Astrocyte (in vitro differentiated cells and primary cell): ENCODE data around the gene TAF1C. TPM values are rescaled to one million over a fixed set of nuclear protein-coding genes. Genes with fewer than 3 reads are reported as not detected.

Source experiments
- DNase-seq: peaks from one replicate; pipeline ENCODE4 v3.0.0-alpha.2; 2010; ENCODE audit warnings: low read depth
- FAIRE-seq: peaks from 2 replicates; lab custom pipeline; 2011; peaks lifted over from hg19 to GRCh38; lab: Jason Lieb, UNC
- H2AFZ ChIP-seq: 2 replicates; pipeline ENCODE4 v1.6.0; 2012; ENCODE audit warnings: low read depth, low read length, inconsistent platforms
- H3K27ac ChIP-seq: 2 replicates; pipeline ENCODE4 v1.5.1; 2011; ENCODE audit warnings: low read depth, low read length, inconsistent platforms
- H3K27me3 ChIP-seq: 2 replicates; pipeline ENCODE4 v1.6.0; 2011; ENCODE audit warnings: low read length, inconsistent platforms; ENCODE audit not compliant: insufficient read depth
- H3K36me3 ChIP-seq: 2 replicates; pipeline ENCODE4 v1.5.1; 2011; ENCODE audit warnings: low read length, inconsistent platforms; ENCODE audit not compliant: insufficient read depth
- H3K4me1 ChIP-seq: 2 replicates; pipeline ENCODE4 v1.5.1; 2011; ENCODE audit warnings: low read length, inconsistent platforms; ENCODE audit not compliant: insufficient read depth
- H3K4me2 ChIP-seq: 2 replicates; pipeline ENCODE4 v1.6.0; 2012; ENCODE audit warnings: low read length, inconsistent platforms
- H3K4me3 ChIP-seq: 2 replicates; pipeline ENCODE4 v1.5.1; 2011; ENCODE audit warnings: low read depth, mild to moderate bottlenecking, low read length, inconsistent platforms; ENCODE audit not compliant: insufficient read depth
- H3K79me2 ChIP-seq: 2 replicates; pipeline ENCODE4 v1.6.0; 2012; ENCODE audit warnings: mild to moderate bottlenecking, low read length, inconsistent platforms; ENCODE audit not compliant: insufficient read depth
- H3K9ac ChIP-seq: 2 replicates; pipeline ENCODE4 v1.6.0; 2012; ENCODE audit warnings: mild to moderate bottlenecking, low read length, inconsistent platforms
- H3K9me3 ChIP-seq: 2 replicates; pipeline ENCODE4 v1.5.1; 2012; ENCODE audit warnings: low read depth, mild to moderate bottlenecking, low read length, inconsistent platforms; ENCODE audit not compliant: insufficient read depth
- H4K20me1 ChIP-seq: 2 replicates; pipeline ENCODE4 v1.6.0; 2012; ENCODE audit warnings: low read length, inconsistent platforms; ENCODE audit not compliant: insufficient read depth
- H3K27ac Mint-ChIP-seq: one replicate; pipeline ENCODE4 v1.8.0; 2021; ENCODE audit warnings: mild to moderate bottlenecking, mixed read lengths; ENCODE audit not compliant: unreplicated experiment
- H3K27me3 Mint-ChIP-seq: one replicate; pipeline ENCODE4 v1.8.0; 2021; ENCODE audit warnings: low read depth, mixed read lengths; ENCODE audit not compliant: unreplicated experiment
- H3K36me3 Mint-ChIP-seq: one replicate; pipeline ENCODE4 v1.8.0; 2021; ENCODE audit warnings: low read depth, mixed read lengths; ENCODE audit not compliant: unreplicated experiment
- H3K4me1 Mint-ChIP-seq: one replicate; pipeline ENCODE4 v1.8.0; 2021; ENCODE audit warnings: low read depth, mixed read lengths; ENCODE audit not compliant: unreplicated experiment
- H3K4me3 Mint-ChIP-seq: one replicate; pipeline ENCODE4 v1.8.0; 2021; ENCODE audit warnings: mild to moderate bottlenecking, moderate library complexity, mixed read lengths; ENCODE audit not compliant: unreplicated experiment
- H3K9me3 Mint-ChIP-seq: one replicate; pipeline ENCODE4 v1.8.0; 2021; ENCODE audit warnings: mild to moderate bottlenecking, mixed read lengths; ENCODE audit not compliant: unreplicated experiment
- CTCF ChIP-seq: IDR thresholded peaks from 2 replicates; pipeline ENCODE4 v1.5.1; 2011; ENCODE audit warnings: low read depth, mild to moderate bottlenecking, inconsistent platforms, low read length, moderate library complexity; ENCODE audit not compliant: insufficient read depth
- EZH2 ChIP-seq: IDR thresholded peaks from 2 replicates; pipeline ENCODE4 v1.6.1; 2012; ENCODE audit warnings: mild to moderate bottlenecking, low read length, inconsistent platforms; ENCODE audit not compliant: insufficient read depth
- total RNA-seq: library from RNA; stranded (reverse); gene quantifications from 2 replicates; pipeline ENCODE4 v1.2.1, GENCODE V29; 2021

Gene TAF1C
- total RNA-seq, 1 donor from 2014 or later = 34.1 TPM

GRCh38 chr16:84138824-84139627 lies 47.8 kb downstream of the TAF1C start:
- Histone ChIP-seq H2AFZ (no peak overlapping the region), H4K20me1 (peaks cover 57% of the 10 kb centered on the region), H3K4me3 (no peak overlapping the region), H3K79me2 (peaks cover 67% of the 10 kb centered on the region), H3K27me3 (no peaks in the 10 kb centered on the region), H3K9me3 (no peaks in the 10 kb centered on the region), H3K36me3 (no peaks in the 10 kb centered on the region), H3K4me1 (peaks cover 9% of the 10 kb centered on the region), H3K27ac (no peak overlapping the region), H3K4me2 (no peak overlapping the region), H3K9ac (no peak overlapping the region)
- Mint-ChIP-seq H3K27me3 (no peaks in the 10 kb centered on the region), H3K36me3 (peaks cover 3% of the 10 kb centered on the region), H3K27ac (peak overlapping the region; percentile 69), H3K9me3 (peaks cover 1% of the 10 kb centered on the region), H3K4me3 (no peak overlapping the region), H3K4me1 (peaks cover 29% of the 10 kb centered on the region)
- FAIRE-seq (no peak), DNase-seq (peak; percentile 54)
- TF ChIP-seq CTCF (no peak), EZH2 (no peak)

- no peak for DNase-seq
- Mint-ChIP-seq H3K9me3 (peaks cover 1% of the 10 kb centered on the region), H3K27ac (no peak overlapping the region), H3K4me1 (peaks cover 29% of the 10 kb centered on the region), H3K27me3 (no peaks in the 10 kb centered on the region), H3K4me3 (no peak overlapping the region), H3K36me3 (peaks cover 3% of the 10 kb centered on the region)
- peaks cover 9% of the 10 kb centered on the region for H3K4me1 ChIP-seq
- no peak overlapping the region for H3K4me3 ChIP-seq
- H3K9me3 ChIP-seq = no peaks in the 10 kb centered on the region
- TF ChIP-seq EZH2 = no peak
- TF ChIP-seq CTCF = no peak
- no peak overlapping the region for H3K27ac ChIP-seq
- H3K9ac ChIP-seq = no peak overlapping the region
- peaks cover 57% of the 10 kb centered on the region for H4K20me1 ChIP-seq
- H3K36me3 ChIP-seq = no peaks in the 10 kb centered on the region
- no peak overlapping the region for H2AFZ ChIP-seq
- FAIRE-seq = no peak
- peaks cover 67% of the 10 kb centered on the region for H3K79me2 ChIP-seq
- H3K4me2 ChIP-seq = no peak overlapping the region
- no peaks in the 10 kb centered on the region for H3K27me3 ChIP-seq
These were observed 48.4 kb downstream of the TAF1C start for GRCh38 chr16:84138500-84138823.

- DNase-seq = no peak
- FAIRE-seq = no peak
- H3K4me3 ChIP-seq = no peak overlapping the region
- TF ChIP-seq EZH2 (no peak), CTCF (no peak)
- Mint-ChIP-seq H3K9me3 (peaks cover 1% of the 10 kb centered on the region), H3K27me3 (no peaks in the 10 kb centered on the region), H3K4me3 (no peak overlapping the region), H3K4me1 (peaks cover 29% of the 10 kb centered on the region), H3K36me3 (peaks cover 3% of the 10 kb centered on the region), H3K27ac (no peak overlapping the region)
- H3K9ac ChIP-seq = no peak overlapping the region
- peaks cover 9% of the 10 kb centered on the region for H3K4me1 ChIP-seq
- H3K27me3 ChIP-seq = no peaks in the 10 kb centered on the region
- H2AFZ ChIP-seq = no peak overlapping the region
- H3K27ac ChIP-seq = no peak overlapping the region
- no peak overlapping the region for H3K4me2 ChIP-seq
- H3K79me2 ChIP-seq = peaks cover 62% of the 10 kb centered on the region
- no peaks in the 10 kb centered on the region for H3K9me3 ChIP-seq
- H4K20me1 ChIP-seq = peaks cover 51% of the 10 kb centered on the region
- no peaks in the 10 kb centered on the region for H3K36me3 ChIP-seq
These were observed 49.0 kb downstream of the TAF1C start for GRCh38 chr16:84137769-84138357.
